BLaER1 (cell line): Measurements from ENCODE around the gene ERMAP.
"Not testable (repeated sequence)": the region's sequence is repeated elsewhere in the genome, so short reads cannot be mapped to it uniquely, and the experiment has no call there.

Source experiments
- H3K27ac ChIP-seq: shearing (Covaris generic); formaldehyde crosslinking; 2 replicates; pipeline ENCODE4 v1.8.1; 2022
- H3K27me3 ChIP-seq: shearing (Covaris generic); formaldehyde crosslinking; 2 replicates; pipeline ENCODE4 v1.8.1; 2022
- H3K36me3 ChIP-seq: shearing (Covaris generic); formaldehyde crosslinking; 2 replicates; pipeline ENCODE4 v1.8.1; 2022
- H3K4me1 ChIP-seq: shearing (Covaris generic); formaldehyde crosslinking; 2 replicates; pipeline ENCODE4 v1.8.1; 2022
- H3K4me2 ChIP-seq: shearing (Covaris generic); formaldehyde crosslinking; 2 replicates; pipeline ENCODE4 v1.8.1; 2022
- H3K4me3 ChIP-seq: shearing (Covaris generic); formaldehyde crosslinking; 2 replicates; pipeline ENCODE4 v1.8.1; 2022
- H3K9ac ChIP-seq: shearing (Covaris generic); formaldehyde crosslinking; 2 replicates; pipeline ENCODE4 v1.8.1; 2022
- H3K9me3 ChIP-seq: shearing (Covaris generic); formaldehyde crosslinking; 2 replicates; pipeline ENCODE4 v1.8.1; 2022
- H4K20me1 ChIP-seq: shearing (Covaris generic); formaldehyde crosslinking; 2 replicates; pipeline ENCODE4 v1.8.1; 2022
- Cebpa-rat ChIP-seq: shearing (Covaris generic); IDR thresholded peaks from 2 replicates; pipeline ENCODE4 v1.8.1; 2022

The ERMAP gene

DNA sequence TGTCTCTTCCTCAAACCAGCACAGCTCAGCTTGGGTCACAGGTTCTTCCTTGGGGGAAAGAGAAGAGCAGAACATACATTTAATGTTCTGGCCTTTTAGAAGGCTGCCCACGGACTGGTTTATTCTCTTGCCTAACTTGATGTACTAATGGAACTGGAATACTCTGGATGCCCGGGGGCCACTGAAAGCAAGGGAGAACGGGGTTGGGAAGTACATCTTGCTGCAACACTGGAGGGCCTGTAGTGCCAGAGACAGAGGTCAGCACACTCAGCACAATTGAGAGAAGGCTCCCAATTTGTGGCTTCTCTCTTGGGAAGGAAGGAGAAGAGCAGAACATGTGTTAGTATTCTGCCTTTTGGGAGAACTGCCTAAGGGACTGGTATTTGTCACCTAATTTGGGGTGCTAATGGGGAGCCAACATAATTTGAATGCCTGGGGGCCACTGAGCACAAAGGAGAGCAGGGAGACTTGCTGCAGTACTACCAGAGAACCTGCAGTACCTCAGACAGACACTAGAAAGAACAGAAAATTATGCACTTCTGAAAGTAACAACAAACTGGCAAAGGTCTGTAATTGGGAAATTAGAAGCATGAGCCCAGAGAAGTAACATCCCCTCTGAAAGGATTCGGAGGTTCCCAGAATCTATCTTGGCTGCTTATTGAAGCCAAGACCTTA is 43.6 kb downstream of the ERMAP start:
- H3K4me2 ChIP-seq, result no peak overlapping the region
- H4K20me1 ChIP-seq, result no peaks in the 10 kb centered on the region
- H3K27ac ChIP-seq, result no peak overlapping the region
- no peak for TF ChIP-seq Cebpa-rat
- H3K36me3 ChIP-seq, result peaks cover 7% of the 10 kb centered on the region; the same call in 1 of the 2 replicates
- no peak overlapping the region for H3K4me3 ChIP-seq
- H3K9ac ChIP-seq, result no peak overlapping the region
- peaks cover 49% of the 10 kb centered on the region for H3K9me3 ChIP-seq
- H3K27me3 ChIP-seq, result no peaks in the 10 kb centered on the region
- H3K4me1 ChIP-seq, result no peaks in the 10 kb centered on the region

DNA sequence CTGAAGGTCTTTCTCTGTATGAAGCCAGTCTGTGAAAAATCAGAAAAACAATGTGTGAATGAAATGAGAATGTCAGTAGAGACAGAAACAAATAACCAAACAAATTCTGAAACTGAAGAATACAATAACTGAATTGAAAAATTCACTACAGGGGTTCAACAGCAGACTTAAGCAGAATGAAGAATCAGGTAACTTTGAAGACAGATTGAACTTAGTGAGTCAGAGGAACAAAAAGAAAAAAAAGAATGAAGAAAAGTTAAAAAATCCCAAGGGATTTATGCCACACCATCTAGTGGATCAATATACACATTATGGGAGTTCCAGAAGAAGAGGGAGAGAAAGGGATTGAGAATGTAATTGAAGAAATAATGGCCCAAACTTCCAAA is 44.1 kb downstream of the ERMAP start:
- H4K20me1 ChIP-seq, result no peaks in the 10 kb centered on the region
- no peak overlapping the region for H3K4me2 ChIP-seq
- H3K9me3 ChIP-seq, result peaks cover 49% of the 10 kb centered on the region

DNA sequence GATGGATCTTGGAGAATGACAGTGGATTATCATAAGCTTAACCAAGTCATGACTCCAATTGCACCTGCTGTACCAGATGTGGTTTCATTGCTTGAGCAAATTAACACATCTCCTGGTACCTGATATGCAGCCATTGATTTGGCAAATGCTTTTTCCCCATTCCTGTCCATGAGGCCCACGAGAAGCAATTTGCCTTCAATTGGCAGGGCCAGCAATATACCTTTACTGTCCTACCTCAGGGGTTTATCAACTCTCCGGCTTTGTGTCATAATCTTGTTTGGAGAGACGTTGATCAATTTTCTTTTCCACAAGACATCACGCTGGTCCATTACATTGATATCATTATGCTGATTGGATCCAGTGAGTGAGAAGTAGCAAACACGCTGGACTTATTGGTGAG is 49.6 kb downstream of the ERMAP start:
- Histone ChIP-seq H3K36me3 (no peaks in the 10 kb centered on the region), H3K9ac (no peak overlapping the region), H3K27me3 (no peaks in the 10 kb centered on the region), H3K4me3 (no peak overlapping the region), H3K4me2 (no peak overlapping the region), H4K20me1 (no peaks in the 10 kb centered on the region), H3K4me1 (no peaks in the 10 kb centered on the region), H3K9me3 (peaks cover 4% of the 10 kb centered on the region; the same call in 1 of the 2 replicates), H3K27ac (no peak overlapping the region)
- TF ChIP-seq Cebpa-rat, result no peak

More for the DNA sequence above, 44.1 kb downstream of the ERMAP start:
- peaks cover 7% of the 10 kb centered on the region; the same call in 1 of the 2 replicates for H3K36me3 ChIP-seq
- no peak for TF ChIP-seq Cebpa-rat
- H3K27me3 ChIP-seq, result no peaks in the 10 kb centered on the region
- no peak overlapping the region for H3K27ac ChIP-seq
- no peak overlapping the region for H3K4me3 ChIP-seq
- no peak overlapping the region for H3K9ac ChIP-seq
- no peaks in the 10 kb centered on the region for H3K4me1 ChIP-seq

DNA sequence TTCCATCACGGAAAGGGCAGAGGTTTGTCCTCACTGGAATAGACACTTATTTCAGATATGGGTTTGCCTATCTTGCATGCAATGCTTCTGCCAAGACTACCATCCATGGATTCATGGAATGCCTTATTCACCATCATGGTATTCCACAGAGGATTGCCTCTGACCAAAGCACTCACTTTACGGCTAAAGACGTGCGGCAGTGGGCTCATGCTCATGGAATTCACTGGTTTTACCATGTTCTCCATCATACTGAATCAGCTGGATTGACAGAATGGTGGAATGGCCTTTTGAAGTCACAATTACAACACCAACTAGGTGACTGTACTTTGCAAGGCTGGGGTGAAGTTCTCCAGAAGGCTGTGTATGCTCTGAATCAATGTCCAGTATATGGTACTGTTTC is 51.5 kb downstream of the ERMAP start:
- H3K27ac ChIP-seq, H3K4me1 ChIP-seq, H3K9me3 ChIP-seq, H3K9ac ChIP-seq, H3K4me2 ChIP-seq, H3K4me3 ChIP-seq, H4K20me1 ChIP-seq, H3K27me3 ChIP-seq, H3K36me3 ChIP-seq: not testable (repeated sequence)

DNA sequence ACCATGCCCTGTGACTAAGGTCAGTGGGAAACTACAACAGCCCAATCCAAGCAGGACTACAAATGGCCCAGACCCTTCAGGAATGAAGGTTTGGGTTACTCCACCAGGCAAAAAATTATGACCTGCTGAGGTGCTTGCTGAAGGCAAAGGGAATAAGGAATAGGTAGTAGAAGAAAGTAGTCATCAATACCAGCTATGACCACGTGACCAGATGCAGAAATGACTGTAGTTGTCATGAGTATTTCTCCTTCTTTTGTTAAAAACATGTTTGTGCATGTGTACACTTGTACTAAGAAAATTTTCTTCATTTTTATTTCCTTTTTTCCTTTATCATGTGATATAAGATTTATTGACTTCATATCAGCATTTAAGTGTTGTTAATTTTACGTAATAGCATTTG is 52.3 kb downstream of the ERMAP start:
- H3K27ac ChIP-seq, H4K20me1 ChIP-seq, H3K4me1 ChIP-seq, H3K4me3 ChIP-seq, H3K36me3 ChIP-seq, H3K4me2 ChIP-seq, H3K27me3 ChIP-seq, H3K9ac ChIP-seq: not testable (repeated sequence)
- H3K9me3 ChIP-seq, result 0 out of 2 replicates have a peak, but pooled peaks cover 10% of the 10 kb centered on the region

DNA sequence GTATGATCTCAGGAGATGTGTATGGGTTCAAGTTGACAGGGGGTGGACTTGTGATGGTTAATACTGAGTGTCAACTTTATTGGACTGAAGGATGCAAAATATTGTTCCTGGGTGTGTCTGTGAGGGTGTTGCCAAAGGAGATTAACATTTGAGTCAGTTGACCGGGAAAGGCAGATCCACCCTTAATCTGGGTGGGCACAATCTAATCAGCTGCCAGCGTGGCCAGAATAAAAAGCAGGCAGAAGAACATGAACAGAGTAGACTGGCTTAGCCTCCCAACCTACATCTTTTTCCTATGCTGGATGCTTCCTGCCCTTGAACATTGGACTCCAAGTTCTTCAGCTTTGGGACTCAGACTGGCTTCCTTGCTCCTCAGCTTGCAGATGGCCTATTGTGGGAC is 52.8 kb downstream of the ERMAP start:
- not testable (repeated sequence) for H3K27me3 ChIP-seq, H3K27ac ChIP-seq, H3K4me3 ChIP-seq, H3K4me1 ChIP-seq, H3K9ac ChIP-seq, H3K4me2 ChIP-seq, H3K36me3 ChIP-seq, H4K20me1 ChIP-seq
- 0 out of 2 replicates have a peak, but pooled peaks cover 10% of the 10 kb centered on the region for H3K9me3 ChIP-seq

DNA sequence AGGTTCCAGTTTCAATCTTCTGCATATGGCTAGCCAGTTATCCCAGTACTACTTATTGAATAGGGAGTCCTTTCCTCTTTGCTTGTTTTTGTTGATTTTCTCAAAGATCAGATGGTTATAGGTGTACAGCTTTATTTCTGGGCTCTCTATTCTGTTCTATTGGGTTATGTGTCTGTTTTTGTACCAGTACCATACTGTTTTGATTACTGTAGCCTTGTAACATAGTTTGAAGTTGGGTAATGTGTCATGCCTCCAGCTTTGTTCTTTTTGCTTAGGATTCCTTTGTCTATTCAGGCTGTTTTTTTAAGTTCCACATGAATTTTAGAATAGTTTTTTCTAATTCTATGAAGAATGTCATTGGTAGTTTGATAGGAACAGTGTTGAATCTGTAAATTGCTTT is 56.2 kb downstream of the ERMAP start:
- H3K4me3 ChIP-seq, H3K27ac ChIP-seq, H3K4me1 ChIP-seq, H3K36me3 ChIP-seq, H3K4me2 ChIP-seq, H4K20me1 ChIP-seq, H3K9ac ChIP-seq, H3K27me3 ChIP-seq: not testable (repeated sequence)
- 0 out of 2 replicates have a peak, but pooled peaks cover 10% of the 10 kb centered on the region for H3K9me3 ChIP-seq

DNA sequence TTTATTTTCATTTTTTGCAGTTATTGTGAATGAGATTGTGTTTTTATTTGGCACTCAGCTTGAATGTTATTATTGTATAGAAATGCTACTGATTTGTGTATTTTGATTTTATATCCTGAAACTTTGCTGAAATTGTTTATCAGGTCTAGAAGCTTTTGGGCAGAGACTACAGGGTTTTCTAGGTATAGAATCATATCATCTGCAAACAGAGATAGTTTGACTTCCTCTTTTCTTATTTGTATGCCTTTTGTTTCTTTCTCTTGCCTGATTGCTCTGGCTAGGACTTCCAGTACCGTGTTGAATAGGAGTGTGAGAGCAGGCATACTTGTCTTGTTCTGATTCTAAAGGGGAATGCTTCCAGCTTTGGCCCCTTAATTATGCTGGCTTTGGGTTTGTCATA is 56.7 kb downstream of the ERMAP start:
- Histone ChIP-seq H3K27me3 (no peaks in the 10 kb centered on the region), H3K4me1 (no peaks in the 10 kb centered on the region), H3K4me3 (no peak overlapping the region), H3K9me3 (0 out of 2 replicates have a peak, but pooled peaks cover 10% of the 10 kb centered on the region), H3K36me3 (no peaks in the 10 kb centered on the region), H3K9ac (no peak overlapping the region), H3K27ac (no peak overlapping the region), H4K20me1 (no peaks in the 10 kb centered on the region), H3K4me2 (no peak overlapping the region)
- TF ChIP-seq Cebpa-rat, result no peak

DNA sequence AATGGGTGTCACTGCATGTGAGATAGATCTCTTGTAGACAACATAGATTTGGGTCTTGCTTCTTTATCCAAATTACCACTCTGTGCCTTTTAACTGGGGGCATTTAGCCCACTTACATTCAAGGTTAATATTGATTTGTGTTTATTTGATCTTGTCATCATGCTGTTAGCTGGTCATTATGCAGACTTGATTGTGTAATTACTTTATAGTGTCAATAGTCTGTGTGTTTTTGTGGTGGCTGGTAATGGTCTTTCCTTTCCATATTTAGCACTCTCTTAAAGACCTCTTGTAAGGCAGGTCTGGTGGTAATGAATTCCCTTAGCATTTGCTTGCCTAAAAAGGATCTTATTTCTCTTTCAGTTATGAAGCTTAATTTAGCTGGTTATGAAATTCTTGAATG is 59.1 kb downstream of the ERMAP start:
- H4K20me1 ChIP-seq, result no peaks in the 10 kb centered on the region
- no peaks in the 10 kb centered on the region for H3K4me1 ChIP-seq
- H3K9ac ChIP-seq, result no peak overlapping the region
- H3K4me3 ChIP-seq, result no peak overlapping the region
- H3K36me3 ChIP-seq, result no peaks in the 10 kb centered on the region
- no peak overlapping the region for H3K4me2 ChIP-seq
- H3K9me3 ChIP-seq, result peaks cover 28% of the 10 kb centered on the region
- H3K27me3 ChIP-seq, result no peaks in the 10 kb centered on the region
- H3K27ac ChIP-seq, result no peak overlapping the region
- no peak for TF ChIP-seq Cebpa-rat

DNA sequence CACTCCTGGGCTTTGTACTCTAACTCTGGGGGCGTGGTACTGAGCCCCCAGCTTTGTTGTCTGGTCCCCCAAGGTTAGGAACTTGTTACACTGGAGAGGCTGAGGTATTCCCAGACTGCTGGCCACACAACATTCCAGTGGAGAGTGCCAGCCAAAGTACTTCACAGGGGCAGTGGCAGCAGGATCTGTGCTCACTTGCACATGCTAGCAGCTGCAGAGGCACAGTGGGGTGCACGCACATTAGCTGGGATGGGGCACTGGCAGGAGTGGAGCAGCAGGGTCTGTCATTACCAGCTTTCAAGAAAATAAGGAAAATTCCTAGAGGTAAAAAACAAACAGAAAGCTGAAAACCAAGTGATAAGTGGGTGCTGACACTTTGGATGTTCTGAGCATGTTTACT is 60.5 kb downstream of the ERMAP start:
- TF ChIP-seq Cebpa-rat, result no peak

DNA sequence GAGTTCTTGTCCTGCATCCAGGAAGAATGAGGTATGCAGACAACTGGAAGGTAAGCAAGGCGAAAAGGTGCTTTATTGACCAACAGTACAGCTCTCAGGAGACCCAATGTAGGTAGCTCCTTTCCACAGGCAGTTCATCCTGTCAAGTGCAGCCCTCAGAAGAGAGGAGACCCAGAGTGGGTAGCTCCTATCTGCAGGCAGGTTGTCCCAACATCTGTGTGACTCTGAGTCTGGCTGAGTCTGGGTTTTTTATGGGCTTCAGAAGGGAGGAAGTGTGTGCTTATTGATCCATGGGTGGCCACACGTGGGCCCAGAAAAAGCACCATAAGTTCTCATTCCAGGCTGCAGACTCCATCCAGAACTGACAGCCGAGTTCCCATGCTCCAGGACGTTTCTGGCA is 63.5 kb downstream of the ERMAP start:
- no peak overlapping the region for H3K9ac ChIP-seq
- peaks cover 20% of the 10 kb centered on the region for H3K9me3 ChIP-seq
- no peaks in the 10 kb centered on the region for H4K20me1 ChIP-seq
- no peak for TF ChIP-seq Cebpa-rat
- no peaks in the 10 kb centered on the region for H3K4me1 ChIP-seq
- no peaks in the 10 kb centered on the region for H3K36me3 ChIP-seq
- no peaks in the 10 kb centered on the region for H3K27me3 ChIP-seq
- no peak overlapping the region for H3K4me3 ChIP-seq
- no peak overlapping the region for H3K4me2 ChIP-seq
- no peak overlapping the region for H3K27ac ChIP-seq

More for the DNA sequence above, 60.5 kb downstream of the ERMAP start:
- H3K9me3 ChIP-seq, result peaks cover 31% of the 10 kb centered on the region
- H4K20me1 ChIP-seq, result no peaks in the 10 kb centered on the region
- H3K4me3 ChIP-seq, result no peak overlapping the region
- H3K27me3 ChIP-seq, result no peaks in the 10 kb centered on the region
- H3K27ac ChIP-seq, result no peak overlapping the region
- no peak overlapping the region for H3K9ac ChIP-seq
- H3K4me1 ChIP-seq, result no peaks in the 10 kb centered on the region
- H3K4me2 ChIP-seq, result no peak overlapping the region
- H3K36me3 ChIP-seq, result no peaks in the 10 kb centered on the region
